Neural crest cell (in vitro differentiated cells): Measurements from ENCODE around the gene MFSD1. TPM values are rescaled to one million over a fixed set of nuclear protein-coding genes. Genes with fewer than 3 reads are reported as not detected.

Source experiments
- DNase-seq: peaks from one replicate; pipeline ENCODE4 v3.0.0; 2021; ENCODE audit warnings: low read depth, mixed read lengths, low spot score
- H3K27ac Mint-ChIP-seq: one replicate; pipeline ENCODE4 v1.8.0; 2021; ENCODE audit warnings: mild to moderate bottlenecking, mixed read lengths; ENCODE audit not compliant: unreplicated experiment
- H3K27me3 Mint-ChIP-seq: 2 replicates; pipeline ENCODE4 v1.8.0; 2021; ENCODE audit warnings: low read depth, mild to moderate bottlenecking, mixed read lengths
- H3K36me3 Mint-ChIP-seq: 2 replicates; pipeline ENCODE4 v1.8.0; 2021; ENCODE audit warnings: low read depth, mild to moderate bottlenecking, mixed read lengths
- H3K4me1 Mint-ChIP-seq: 2 replicates; pipeline ENCODE4 v1.8.0; 2021; ENCODE audit warnings: mixed read lengths
- H3K4me3 Mint-ChIP-seq: one replicate; pipeline ENCODE4 v1.8.0; 2021; ENCODE audit warnings: mild to moderate bottlenecking, mixed read lengths
- H3K9me3 Mint-ChIP-seq: 2 replicates; pipeline ENCODE4 v1.8.0; 2021; ENCODE audit warnings: mixed read lengths
- total RNA-seq: library from RNA; stranded (reverse); gene quantifications from 2 replicates; pipeline ENCODE4 v1.2.1, GENCODE V29; 2021
- TF ChIP-seq, protein P1 (sequence below): fragments of 200-600 bp; sonication (generic); conservative IDR thresholded peaks from 2 replicates; pipeline ENCODE4 v1.5.0; 2021; ENCODE audit warnings: antibody characterized with exemption, mild to moderate bottlenecking

MFSD1 gene
- total RNA-seq, 1 donor from 2014 or later = 16.9 TPM

DNA sequence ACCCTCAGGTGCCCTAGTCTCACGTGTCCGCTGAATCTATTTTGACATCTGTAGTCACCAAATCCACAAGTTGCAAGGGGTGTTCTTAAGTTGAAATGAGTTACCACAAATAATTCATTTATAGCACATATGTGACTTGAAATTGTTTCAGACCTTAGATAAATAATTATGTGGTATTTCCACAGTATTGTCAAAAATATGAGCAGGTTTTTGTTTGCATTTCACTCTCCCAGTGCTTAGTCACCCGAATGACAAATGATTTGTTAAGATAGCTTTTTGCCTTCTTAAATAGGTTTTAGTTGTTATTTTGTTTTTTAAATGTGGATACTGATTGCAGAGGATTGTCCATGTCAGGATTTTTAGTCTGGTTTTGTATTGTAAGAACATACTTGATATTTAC is 2.6 kb downstream of the MFSD1 start:
- H3K27me3 Mint-ChIP-seq = peaks cover 8% of the 10 kb centered on the region
- DNase-seq = no peak
- H3K36me3 Mint-ChIP-seq = no peaks in the 10 kb centered on the region
- TF ChIP-seq, protein P1, sequence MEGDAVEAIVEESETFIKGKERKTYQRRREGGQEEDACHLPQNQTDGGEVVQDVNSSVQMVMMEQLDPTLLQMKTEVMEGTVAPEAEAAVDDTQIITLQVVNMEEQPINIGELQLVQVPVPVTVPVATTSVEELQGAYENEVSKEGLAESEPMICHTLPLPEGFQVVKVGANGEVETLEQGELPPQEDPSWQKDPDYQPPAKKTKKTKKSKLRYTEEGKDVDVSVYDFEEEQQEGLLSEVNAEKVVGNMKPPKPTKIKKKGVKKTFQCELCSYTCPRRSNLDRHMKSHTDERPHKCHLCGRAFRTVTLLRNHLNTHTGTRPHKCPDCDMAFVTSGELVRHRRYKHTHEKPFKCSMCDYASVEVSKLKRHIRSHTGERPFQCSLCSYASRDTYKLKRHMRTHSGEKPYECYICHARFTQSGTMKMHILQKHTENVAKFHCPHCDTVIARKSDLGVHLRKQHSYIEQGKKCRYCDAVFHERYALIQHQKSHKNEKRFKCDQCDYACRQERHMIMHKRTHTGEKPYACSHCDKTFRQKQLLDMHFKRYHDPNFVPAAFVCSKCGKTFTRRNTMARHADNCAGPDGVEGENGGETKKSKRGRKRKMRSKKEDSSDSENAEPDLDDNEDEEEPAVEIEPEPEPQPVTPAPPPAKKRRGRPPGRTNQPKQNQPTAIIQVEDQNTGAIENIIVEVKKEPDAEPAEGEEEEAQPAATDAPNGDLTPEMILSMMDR = no peak
- H3K4me3 Mint-ChIP-seq = no peak overlapping the region
- no peaks in the 10 kb centered on the region for H3K9me3 Mint-ChIP-seq
- H3K27ac Mint-ChIP-seq = no peak overlapping the region
- H3K4me1 Mint-ChIP-seq = peaks cover 15% of the 10 kb centered on the region

DNA sequence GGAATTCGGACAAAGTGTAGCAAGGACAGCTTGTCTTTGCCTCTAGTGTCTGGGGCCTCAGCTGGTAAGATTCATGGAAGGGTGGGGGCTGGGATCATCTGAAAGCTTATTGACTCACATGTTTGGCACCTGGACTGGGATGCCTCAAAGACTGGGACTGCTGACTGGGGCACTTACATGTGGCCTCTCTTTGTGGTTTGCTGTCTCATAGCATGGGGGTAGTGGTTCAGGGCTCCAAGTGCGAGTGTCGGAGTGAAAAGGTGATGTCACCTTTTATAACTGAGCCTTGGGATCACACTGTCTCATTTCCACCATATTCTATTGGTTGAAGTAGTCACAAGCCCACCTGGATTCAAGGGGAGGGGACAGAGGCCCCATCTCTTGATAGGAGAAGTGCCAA is 6.8 kb downstream of the MFSD1 start:
- no peak for DNase-seq
- no peaks in the 10 kb centered on the region for H3K4me1 Mint-ChIP-seq
- H3K4me3 Mint-ChIP-seq = no peak overlapping the region
- H3K27ac Mint-ChIP-seq = no peak overlapping the region
- H3K27me3 Mint-ChIP-seq = no peaks in the 10 kb centered on the region
- TF ChIP-seq, protein P1 = no peak
- H3K36me3 Mint-ChIP-seq = peaks cover 7% of the 10 kb centered on the region
- H3K9me3 Mint-ChIP-seq = no peaks in the 10 kb centered on the region

DNA sequence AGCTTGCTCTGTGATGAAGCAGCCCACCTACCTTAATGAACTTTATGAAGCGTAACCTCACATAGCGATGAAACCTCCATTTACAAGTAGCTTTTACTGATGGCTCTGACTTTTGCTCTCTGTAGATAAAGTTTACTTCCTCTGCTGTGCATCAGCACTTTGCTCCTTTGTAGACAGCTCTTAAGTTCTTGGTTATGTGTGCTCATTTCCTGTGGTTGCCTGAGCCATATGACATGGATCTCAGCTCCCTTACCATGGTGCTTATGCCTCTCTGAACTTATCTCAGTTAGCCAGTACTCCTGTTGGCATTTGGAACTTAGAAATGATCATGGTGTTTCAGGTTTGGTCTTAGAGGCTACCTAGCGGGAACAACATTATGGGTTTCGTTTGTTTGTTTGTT is 7.8 kb downstream of the MFSD1 start:
- Mint-ChIP-seq H3K36me3 (peaks cover 7% of the 10 kb centered on the region), H3K9me3 (no peaks in the 10 kb centered on the region), H3K27ac (no peak overlapping the region), H3K27me3 (no peaks in the 10 kb centered on the region), H3K4me1 (no peaks in the 10 kb centered on the region), H3K4me3 (no peak overlapping the region)
- TF ChIP-seq, protein P1 = no peak
- no peak for DNase-seq

DNA sequence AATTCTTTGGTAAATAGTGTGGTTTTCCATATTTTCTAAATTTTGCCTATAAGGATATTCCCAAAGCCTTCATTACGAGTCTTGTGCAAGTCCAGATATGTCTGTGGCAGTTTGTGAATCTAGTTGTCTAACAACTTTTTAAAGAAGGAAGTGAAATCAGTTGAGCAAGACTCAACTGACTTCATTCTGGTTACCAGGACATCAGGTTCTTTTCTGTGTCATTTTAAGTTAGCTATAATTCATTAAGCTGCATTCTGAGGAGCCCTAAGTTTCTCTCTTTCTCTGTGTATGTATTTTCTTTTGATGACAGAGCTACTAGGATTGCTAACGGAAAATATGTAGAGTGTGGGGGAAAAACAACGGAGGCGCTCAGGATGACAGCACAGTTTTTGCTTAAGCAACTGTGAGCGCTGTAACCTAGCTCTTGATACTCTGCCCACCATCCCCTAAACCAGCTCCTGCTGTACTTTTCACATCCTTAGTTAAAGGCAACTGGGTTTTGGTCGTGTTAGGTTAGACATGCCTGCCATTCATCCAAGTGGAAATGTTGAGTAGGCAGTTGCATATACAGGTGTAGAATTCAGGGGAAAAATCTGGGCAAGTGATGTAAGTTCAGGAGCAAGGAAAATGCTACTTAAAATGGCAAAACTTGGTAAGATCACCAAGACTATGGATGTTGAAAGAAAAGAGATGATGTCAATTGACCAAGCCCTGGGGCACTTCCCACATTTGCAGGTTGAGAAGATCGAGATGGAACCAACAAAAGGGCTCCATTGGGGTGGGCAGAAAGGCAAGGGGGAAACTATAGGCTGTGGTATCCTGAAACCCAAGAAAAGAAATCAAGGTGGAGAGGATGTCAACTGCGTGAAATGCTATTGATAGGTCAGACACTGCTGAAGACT is 9.2 kb downstream of the MFSD1 start:
- no peaks in the 10 kb centered on the region for H3K4me1 Mint-ChIP-seq
- TF ChIP-seq, protein P1 = no peak

DNA sequence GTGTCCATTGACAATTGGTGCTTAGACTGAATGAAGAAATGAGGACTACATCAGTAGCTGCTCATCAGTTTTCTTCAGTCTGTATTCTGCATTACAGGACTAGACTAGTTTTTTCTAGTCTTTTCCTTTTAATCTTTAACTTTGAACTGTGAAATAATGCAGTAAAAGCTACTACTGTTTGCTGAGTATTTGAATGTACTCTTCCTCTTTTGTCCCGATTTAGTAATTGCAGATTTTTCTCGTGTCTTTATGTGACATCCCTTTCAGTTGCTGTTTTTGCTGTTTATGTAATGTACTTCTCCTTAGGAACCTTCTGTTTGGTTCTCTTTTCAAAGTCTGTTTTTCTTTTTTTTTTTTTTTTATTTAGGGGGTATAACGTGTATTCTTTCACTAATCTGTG is 17.4 kb downstream of the MFSD1 start:
- TF ChIP-seq, protein P1 = no peak
- Mint-ChIP-seq H3K9me3 (no peaks in the 10 kb centered on the region), H3K36me3 (peaks cover 13% of the 10 kb centered on the region), H3K4me3 (no peak overlapping the region), H3K4me1 (no peaks in the 10 kb centered on the region), H3K27ac (no peak overlapping the region), H3K27me3 (no peaks in the 10 kb centered on the region)
- no peak for DNase-seq

More for the DNA sequence above, 9.2 kb downstream of the MFSD1 start:
- Mint-ChIP-seq H3K9me3 (no peaks in the 10 kb centered on the region), H3K27me3 (no peaks in the 10 kb centered on the region), H3K4me3 (no peak overlapping the region), H3K36me3 (peaks cover 7% of the 10 kb centered on the region), H3K27ac (no peak overlapping the region)
- no peak for DNase-seq
